GM12874 (cell line): ENCODE results near the gene PDCD4.

ENCODE experiments used
- TF ChIP-seq, protein P1 (sequence below): IDR thresholded peaks from 2 replicates; pipeline ENCODE4 v1.5.1; 2011; ENCODE audit warnings: low read depth, mild to moderate bottlenecking, control low read depth, low read length, moderate library complexity; ENCODE audit not compliant: insufficient read depth

Gene PDCD4

DNA sequence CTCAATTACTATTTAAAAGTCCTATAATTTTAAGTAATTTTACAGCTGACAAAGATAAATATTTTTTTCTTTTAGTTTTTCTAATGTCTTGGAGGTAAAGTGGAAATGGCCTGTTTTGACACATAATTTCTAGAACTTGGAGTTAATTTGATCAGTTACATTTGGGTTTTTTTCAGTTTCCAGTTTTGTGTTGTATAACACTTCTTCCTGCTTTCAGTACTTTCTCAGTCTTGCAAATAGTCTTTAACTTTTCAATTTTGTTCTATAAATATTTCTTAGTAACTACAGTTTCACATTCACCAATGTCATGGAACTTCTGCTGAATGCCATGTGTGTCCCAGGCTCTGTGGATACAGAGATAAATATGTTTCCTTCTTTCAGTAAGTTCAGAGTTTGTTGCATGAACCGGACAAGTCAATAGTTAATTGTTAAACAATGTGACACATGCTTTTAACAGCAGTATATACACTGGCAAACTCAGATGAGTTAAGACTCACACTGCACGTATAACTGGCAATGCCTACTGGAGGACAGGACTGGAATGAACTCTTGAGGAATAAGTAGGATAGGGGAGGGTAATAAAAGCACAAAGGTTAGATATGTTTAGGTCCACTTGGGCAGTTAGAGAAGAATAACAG lies 52.2 kb downstream of the PDCD4 start:
- TF ChIP-seq, protein P1, sequence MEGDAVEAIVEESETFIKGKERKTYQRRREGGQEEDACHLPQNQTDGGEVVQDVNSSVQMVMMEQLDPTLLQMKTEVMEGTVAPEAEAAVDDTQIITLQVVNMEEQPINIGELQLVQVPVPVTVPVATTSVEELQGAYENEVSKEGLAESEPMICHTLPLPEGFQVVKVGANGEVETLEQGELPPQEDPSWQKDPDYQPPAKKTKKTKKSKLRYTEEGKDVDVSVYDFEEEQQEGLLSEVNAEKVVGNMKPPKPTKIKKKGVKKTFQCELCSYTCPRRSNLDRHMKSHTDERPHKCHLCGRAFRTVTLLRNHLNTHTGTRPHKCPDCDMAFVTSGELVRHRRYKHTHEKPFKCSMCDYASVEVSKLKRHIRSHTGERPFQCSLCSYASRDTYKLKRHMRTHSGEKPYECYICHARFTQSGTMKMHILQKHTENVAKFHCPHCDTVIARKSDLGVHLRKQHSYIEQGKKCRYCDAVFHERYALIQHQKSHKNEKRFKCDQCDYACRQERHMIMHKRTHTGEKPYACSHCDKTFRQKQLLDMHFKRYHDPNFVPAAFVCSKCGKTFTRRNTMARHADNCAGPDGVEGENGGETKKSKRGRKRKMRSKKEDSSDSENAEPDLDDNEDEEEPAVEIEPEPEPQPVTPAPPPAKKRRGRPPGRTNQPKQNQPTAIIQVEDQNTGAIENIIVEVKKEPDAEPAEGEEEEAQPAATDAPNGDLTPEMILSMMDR, result no peak

DNA sequence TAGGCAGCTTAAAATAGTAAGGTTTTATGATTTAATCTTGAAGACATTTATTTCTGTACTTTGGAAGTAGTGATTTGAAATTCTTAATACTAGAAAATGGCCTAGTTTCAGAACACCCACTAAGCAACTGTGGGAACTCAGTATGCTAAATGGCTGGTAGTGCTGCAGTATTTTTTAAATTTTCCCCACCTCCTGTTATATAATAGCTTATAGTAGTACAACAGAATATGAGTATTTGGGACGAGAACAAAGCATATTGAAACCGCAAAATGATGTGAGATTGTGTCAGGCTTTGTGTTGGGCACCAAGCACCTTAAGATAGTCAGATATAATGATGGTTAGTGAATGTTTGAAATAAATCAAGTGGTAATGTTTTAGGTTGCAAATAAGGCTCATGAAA lies 55.7 kb downstream of the PDCD4 start:
- TF ChIP-seq, protein P1, result no peak

DNA sequence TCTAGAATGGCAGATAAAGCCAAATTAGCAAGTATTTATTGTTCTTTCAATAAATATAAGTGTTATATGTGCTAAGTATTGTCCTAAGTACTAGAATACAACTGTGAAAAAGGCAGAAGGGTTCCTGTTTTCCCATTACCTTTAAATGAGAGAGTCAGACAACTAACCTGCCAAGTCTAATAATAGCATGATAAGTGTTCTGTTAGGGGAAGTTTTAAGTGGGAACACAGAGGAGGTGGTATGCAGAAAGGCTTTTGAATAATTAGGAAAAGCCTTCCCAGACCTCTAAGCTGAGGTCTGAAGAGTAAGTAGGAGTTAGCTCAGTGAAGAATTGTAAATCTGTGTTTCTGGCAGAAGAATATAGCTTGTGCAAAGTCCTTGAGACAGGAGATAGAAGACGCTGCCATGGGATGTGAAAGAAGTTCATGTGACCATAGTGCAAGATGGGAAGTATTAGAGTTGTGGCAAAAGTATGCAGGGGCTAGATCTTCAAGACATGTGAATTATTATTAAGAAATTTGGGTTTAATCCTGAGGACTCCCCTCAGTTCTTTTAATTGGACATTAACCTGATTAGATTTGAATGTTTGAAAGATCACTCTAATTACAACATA lies 60.1 kb downstream of the PDCD4 start:
- TF ChIP-seq, protein P1, result no peak

DNA sequence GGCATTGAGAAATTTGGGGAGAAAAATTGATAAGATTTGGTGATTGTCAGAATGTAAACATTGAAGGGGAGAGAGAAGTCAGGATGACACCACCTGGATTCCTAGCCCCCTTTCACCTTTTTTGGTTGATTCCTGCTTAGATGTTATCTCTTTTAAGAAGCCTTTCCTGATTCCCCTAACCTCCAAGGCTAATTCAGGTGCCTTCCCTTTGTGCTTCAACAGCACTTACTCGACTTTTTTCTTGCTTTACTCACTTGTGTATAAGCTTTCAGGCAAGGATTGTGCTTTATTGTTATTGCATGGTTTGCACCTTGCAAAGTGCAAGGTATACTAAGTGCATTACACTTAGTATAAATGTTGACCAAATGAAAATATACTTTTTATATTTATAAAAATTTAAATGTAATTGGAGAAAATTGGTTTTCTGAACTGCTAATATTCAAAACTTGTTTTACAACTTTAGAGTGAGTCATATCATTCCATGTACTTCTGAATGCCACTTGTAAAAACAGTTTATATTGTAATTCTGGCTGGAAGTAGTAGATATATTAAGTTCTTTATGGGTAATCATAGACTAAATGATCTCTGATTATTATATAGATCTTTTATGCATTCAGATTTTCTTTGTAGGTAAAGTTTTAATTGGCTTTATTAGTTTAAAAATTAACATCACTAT lies 60.9 kb downstream of the PDCD4 start:
- TF ChIP-seq, protein P1, result no peak

DNA sequence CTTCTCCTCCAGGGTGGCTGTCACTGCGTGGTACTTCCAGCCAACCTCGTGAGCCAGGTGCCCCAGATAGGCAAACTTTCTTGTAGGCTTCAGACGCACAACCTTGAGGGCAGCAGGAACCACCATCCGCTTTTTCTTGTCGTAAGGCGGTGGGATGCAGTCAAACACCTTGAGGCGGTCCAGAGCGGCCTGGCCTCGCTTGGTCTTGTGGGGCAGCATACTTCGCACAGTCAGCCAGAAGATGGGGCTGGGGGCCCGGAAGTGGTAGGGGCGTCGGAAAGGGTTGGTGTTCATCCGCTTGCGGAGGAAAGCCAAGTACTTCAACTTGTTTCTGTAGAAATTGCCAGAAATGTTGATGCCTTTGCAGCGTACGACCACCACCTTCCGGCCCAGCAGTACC lies 65.0 kb downstream of the PDCD4 start:
- TF ChIP-seq, protein P1, result no peak

DNA sequence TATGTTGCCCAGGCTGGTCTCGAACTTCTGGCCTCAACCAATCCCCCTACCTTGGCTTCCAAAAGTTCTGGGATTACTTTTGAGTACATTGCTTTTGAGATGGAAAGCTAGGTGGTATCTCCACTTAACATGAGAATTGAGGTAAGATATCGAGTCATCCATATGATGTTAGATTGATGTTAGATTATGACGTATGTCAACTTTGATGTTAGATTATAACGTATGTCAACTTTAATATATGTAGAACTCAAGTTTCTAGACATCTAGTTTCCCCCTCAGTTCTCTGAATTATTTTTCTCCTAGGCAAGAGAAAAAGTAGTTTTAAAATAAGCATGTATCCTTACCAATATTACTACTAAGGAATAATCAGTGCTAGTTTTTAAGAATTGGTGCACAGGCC lies 67.7 kb downstream of the PDCD4 start:
- TF ChIP-seq, protein P1, result no peak

DNA sequence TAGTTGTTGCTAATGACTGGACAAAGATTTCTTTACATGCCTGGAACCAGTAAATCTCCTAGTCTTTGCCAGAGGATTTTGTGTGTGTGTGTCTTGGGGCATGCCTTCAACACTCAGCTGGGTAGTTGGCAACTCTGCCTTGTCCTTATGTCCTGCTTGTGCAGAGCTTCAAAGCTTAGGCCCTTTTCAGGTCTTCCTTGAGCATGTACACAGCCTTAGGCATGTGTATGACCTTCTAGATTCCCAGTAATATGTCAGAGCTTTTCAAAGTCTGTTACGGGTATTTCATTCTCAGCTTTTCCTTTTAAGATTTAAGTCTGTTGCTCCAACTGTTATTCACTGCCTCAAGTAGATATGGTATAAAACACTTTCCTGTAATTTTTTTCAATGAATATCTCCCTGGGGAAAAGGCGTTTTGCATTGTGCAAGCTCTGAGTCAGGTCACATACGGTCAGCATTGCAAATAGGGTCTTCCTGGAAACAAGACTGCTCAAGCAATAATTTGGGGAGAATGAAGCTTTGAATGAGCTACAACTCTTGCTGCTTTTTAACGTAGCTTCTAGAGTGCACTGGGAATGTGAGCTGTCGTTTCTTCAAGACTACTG lies 73.2 kb downstream of the PDCD4 start:
- TF ChIP-seq, protein P1, result no peak
